HG03064 (cell line): ENCODE measurements around the gene TNFRSF12A.

Experiments used
- ATAC-seq: cut with Tn5 transposase; IDR thresholded peaks from one replicate; pipeline ENCODE4 v1.9.1; 2021; ENCODE audit warnings: low read depth; ENCODE audit not compliant: unreplicated experiment

TNFRSF12A gene, protein sequence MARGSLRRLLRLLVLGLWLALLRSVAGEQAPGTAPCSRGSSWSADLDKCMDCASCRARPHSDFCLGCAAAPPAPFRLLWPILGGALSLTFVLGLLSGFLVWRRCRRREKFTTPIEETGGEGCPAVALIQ

DNA sequence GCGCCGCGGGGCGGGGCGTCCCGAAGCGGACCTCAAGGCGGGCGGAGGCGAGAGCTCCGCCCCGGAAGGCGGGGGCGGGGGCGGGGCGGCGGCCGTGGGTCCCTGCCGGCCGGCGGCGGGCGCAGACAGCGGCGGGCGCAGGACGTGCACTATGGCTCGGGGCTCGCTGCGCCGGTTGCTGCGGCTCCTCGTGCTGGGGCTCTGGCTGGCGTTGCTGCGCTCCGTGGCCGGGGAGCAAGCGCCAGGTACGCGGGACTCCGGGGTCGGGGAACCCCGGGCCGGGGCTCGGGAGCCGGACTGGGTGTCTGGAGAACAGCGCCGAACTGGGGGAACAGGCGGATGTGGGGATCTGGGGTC is at the start of gene TNFRSF12A:
Gene TNFRSF12A, plus strand, starts transcription at position 122 of the 357 bp plus-strand sequence. Its CDS starts 30 bp downstream, at position 152.
- no peak for ATAC-seq

DNA sequence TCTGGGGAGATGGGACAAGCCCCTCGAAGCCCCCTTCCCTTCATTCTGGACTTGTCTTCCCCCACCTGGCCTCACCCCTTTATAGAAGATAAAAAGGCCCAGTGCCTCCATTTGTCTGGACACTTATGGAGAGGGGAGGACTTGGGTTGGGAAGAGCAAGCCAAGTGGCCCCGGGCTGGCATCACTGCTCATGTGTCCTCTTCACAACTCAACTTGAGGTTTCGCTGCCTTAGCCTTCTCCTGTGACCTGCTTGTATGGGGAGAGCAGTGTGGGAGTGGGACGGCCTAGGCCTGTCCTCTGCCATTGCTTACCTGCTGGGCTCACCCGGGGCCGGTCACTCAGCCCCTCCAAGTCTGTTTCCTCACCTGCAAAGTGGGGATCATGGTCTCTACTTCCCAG is 49.6 kb upstream of the TNFRSF12A start:
- ATAC-seq = no peak

DNA sequence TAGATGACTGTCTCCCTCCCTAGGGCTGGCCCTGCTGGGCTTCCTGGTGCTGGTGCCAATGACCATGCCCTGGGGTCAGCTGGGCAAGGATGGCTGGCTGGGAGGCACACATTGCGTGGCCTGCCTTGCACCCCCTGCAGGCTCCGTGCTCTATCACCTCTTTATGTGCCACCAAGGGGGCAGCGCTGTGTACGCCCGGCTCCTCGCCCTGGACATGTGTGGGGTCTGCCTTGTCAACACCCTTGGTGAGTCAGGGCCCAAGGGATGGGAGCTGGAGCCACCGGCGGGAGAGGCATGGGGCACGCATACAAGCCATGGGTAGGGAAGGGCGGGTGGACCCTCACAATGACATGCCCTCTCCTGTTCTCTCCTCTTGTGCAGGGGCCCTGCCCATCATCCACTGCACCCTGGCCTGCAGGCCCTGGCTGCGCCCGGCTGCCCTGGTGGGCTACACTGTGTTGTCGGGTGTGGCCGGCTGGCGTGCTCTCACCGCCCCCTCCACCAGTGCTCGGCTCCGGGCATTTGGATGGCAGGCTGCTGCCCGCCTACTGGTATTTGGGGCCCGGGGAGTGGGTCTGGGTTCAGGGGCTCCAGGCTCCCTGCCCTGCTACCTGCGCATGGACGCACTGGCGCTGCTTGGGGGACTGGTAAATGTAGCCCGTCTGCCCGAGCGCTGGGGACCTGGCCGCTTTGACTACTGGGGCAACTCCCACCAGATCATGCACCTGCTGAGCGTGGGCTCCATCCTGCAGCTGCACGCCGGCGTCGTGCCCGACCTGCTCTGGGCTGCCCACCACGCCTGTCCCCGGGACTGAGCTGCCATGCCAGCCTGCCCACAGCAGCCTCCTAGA is 48.8 kb upstream of the TNFRSF12A start:
- no peak for ATAC-seq

DNA sequence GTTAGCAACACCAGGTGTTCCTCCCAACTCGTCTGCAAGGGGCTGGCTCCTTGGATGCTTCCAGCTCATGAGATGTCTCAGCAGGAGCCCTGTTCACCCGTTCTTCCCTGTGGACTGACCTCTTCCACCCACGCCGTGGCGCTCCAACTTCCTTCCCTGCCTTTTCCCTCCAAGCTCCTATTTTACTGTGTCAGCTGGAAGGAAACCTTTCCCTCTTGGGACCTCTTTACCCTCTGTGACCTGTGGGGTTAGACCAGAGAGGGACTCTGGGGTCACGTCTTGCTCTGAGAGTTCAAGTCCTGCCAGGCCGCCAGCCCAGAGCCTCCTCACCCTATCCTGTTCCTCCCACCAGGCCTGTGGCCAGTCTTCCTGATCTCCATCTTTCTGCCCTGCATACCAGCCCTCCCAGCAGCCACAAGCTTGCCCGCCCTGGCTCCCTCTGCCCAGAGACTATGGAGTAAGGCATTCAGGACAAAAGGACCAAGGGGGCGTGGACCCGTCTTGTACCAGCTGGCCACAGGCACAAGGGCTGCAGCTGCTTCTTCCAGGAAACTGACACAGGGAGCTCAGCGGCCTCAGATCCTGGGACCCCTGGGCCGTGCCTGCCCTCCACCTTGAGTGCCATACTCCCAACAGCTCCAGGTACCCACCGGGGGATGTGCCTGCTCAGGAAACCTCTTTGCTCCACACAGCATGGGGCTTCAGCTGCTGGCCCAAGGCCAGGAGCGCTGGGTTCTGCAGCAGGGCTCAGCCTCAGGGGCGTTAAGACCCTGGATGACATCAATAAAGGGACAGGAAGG is 48.0 kb upstream of the TNFRSF12A start:
- no peak for ATAC-seq

DNA sequence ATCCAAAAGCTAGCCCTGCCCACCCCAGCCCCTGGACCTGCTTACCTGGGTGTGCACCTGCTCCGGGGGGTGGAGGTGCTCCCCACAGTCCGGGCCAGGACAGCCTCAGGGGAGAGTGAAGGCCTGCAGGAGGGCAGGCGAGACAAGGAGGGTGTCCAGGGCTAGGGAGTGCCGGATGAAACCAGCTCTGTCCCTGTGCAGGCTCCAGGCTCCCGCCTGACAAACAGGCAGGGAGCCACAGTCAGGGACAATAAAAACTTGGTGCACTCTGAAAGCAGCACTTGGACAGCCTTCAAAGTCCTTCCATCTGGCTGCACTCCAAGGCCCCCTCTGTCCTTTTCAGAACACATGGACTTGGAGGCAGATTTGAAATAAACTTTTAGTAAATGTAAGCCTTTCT is 47.1 kb upstream of the TNFRSF12A start:
- no peak for ATAC-seq

DNA sequence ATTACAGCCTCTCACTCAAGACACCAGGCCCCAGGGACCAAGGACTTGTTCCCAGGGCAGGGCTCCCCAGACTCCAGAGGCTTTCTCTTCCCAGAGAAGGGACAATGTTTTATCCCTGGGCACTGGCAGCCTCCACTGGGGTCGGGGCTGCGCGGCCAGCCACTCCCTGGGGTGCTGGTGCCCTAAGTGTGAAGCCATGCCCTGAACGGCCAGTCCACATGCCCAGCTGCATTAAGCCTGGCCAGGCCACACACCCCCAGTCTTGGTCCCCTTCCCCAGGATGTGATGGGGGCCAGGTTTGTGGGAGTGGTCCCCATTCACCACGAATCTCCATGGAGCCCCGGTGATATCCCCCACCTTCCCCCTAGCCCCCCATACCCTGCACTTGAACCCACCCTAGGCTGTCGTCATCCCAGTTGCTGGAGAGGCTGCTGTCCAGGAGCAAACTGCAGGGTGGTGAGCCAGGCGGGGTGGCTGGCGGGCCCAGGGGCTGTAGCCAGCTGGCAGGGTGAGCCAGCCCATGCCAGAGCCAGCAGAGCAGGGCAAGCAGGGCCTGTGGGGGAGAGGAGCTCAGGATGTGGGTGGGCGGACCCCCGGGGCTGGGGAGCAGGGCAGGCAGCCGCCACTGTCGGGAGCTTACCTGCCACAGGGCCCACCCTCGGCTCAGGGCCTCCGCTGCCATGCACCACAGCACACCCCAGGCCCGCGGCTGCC is 46.4 kb upstream of the TNFRSF12A start:
- ATAC-seq = no peak

DNA sequence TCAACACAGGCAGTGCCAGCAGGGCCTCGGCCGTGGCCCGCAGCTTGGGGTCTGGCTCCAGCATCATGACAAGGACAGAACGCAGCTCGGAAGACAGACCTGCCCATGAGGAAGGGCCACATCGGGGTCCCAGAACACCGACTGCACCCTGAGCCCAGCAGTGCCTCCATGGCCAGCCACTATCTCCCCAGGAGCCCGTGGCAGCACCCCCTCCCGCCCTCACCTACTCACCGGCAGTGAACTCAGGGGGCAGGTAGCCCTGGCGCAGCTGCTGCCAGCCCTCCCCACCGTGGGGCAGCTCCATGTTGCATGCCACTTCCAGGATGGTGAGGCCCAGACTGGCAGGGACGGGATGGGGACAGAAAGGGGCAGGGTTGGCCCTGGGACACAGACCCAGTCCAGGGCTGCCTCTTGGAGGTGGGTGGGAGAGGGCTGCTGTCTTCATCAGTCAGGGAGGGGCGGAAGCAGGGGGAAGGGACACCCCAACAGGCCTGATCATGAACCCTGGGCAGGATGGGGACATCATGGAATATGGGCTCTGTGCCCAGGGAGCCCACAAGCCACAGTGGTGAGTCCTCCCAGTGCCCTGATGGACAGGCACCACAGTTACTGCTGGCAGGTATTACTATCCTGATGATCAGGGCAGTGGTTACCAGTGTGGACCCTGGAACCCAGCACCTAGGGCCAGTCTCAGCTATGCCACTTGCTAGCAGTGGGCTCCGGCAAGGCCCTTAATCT is 45.7 kb upstream of the TNFRSF12A start:
- no peak for ATAC-seq

DNA sequence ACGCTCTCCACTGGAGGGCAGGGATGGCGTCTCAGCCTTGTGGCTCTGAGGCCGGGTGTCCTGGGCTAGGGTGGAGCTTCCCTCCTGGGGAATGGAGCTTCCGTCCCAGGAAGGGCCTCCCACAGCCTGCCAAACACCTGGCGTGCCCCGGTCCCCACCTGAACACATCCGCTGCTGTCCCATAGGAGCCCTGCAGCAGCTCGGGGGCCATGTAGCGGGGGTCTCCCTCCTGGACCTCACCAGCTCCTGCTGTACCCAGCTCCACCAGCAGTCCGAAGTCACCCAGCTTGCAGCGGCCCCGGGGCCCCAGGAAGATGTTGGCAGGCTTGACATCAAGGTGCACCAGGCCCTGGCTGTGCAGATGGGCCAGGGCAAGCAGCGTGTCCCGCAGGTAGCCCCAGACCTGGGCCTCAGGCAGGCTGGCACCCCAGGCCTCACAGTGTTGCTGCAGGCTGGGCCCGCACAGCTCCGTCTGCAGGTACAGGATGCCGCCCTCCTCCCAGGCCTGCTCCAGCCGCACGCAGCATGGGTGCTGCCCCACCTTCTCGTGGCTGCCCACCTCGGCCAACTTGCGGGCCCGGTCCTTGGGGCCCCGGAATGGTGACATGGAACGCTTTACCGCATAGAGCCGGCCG is 44.9 kb upstream of the TNFRSF12A start:
- no peak for ATAC-seq

DNA sequence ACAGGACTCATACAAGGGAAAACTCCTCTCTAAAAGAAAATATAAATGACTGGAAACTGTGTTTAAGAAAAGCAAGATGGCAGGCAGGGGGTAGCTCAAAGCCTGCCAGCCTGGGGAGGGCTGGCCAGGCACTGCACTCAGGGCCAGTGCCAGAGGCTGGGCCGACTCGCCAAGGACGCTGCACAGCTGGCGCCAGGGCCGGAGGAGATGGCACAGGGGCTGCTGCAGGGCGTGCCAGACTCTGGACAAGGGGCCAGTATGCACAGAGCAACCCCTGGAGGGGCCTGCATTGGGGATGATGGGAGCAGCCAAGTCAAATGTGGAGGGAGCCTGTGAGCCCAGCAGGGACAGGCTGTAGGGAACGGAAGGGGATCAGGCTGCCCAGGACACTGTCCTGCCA is 44.0 kb upstream of the TNFRSF12A start:
- no peak for ATAC-seq

DNA sequence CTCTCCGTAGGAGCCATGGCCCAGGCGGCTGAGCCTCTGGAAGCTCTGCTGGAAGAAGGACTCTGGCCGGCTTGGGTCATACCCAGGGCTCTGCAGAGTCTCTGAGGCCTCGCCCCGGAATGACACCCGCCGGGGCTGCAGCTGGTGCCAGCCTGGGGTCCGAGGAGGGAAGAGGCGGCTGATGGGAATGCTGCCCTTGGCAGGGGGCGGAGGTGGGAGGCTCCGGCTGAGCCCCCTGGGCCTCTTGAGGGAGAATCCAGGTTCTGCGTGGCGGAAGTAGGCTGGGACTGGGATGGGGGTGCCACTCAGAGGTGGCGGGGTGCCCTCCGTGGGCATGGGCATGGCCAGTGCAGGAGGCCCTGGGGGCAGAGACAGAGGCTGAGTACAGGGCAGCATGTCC is 43.5 kb upstream of the TNFRSF12A start:
- ATAC-seq = no peak

DNA sequence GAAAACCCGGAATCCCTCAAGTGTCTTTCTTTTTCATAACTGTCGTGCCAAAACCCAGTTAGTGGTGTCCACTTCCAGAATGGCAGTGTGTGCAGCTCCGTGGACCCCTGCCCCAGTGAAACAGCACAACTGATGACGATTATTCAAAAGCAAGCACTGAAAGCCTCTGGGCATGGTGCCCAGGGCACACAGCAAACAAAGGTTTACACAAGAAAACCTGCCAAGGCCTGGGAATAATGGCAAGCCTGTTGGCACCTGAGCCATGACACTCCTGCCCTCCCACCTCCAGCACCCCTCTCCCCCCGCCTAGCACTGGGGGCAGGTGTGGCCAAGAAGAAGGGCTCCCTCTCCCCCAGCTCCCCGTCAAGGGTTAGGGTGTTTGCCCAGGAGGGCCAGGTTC is 42.7 kb upstream of the TNFRSF12A start:
- no peak for ATAC-seq

DNA sequence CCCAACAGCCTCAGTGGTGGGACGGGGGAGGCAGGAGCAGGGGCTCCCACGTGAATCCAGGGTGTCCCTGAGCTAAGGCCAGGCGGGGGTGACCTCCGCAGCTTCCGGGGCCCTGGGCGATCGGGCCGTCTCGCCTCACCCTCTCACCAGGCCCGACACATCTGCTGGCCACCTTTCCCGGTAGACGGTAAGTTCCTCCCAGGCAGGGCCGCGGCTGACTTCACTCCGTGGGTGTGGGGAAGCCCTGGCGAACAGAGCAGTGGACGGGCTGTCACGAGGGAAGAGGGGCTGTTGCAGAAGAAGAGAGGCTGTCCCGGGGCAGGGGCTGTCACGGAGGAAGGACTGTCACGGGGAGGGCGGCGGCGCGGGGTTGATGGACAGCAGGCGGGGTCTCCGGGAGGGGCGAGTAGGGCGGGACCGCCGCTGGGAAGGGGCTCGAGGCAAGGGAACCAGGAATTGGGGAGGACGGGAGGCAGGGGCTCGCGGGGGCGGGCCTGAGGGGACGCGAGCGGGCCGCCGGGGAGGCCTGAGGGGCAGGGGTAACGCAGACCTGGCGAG is 40.4 kb upstream of the TNFRSF12A start:
- no peak for ATAC-seq

DNA sequence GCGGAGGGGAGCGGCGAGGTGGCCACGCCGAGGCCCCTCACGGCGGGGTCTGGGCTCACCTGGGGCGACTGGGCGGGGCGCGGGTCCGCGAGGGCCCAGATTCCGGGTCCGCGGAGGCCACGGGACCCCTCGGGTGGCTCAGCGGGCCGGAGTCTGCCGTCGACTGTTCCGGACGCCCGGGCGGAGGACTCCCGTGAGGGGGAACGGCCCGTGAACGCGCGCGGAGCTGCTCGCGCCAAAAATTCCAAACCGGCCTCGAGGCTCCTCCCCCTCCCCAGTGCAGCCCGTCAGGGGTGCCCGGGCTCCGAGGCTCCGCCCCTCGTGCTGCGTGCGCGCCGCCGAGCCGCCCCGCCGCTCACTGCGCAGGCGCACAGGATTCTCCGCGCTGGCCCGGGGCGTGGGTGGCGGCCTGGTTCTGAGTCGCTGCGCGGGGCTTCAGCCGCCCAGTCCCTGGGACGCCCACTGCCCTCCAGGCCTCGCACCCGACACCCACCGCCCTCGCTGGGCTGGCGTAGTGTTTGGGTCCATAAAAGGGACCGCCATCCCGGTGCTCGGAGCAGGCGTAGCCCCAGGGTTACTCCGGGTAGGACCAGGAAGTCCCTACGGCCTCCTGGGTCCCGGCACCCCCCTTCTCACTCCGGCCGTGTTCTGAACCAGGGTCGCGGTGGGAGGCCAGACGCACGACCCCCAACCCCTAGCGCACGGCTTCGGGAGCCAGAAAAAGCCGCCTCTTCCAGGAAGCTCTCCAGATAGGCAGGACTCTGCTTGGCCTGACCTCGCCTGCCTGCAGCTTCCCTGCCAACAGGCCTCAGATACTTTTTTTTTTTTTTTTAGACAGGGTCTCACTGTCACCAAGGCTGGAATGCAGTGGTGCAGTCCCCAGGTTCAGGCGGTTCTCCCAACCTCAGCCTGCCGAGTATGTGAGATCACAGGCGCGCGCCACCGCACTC is 39.7 kb upstream of the TNFRSF12A start, which contains the start of gene PKMYT1:
Gene PKMYT1, minus strand, starts transcription at position 220 of the 950 bp plus-strand sequence. CDS start 789 bp downstream, outside the sequence.
- peak; percentile 44 for ATAC-seq

DNA sequence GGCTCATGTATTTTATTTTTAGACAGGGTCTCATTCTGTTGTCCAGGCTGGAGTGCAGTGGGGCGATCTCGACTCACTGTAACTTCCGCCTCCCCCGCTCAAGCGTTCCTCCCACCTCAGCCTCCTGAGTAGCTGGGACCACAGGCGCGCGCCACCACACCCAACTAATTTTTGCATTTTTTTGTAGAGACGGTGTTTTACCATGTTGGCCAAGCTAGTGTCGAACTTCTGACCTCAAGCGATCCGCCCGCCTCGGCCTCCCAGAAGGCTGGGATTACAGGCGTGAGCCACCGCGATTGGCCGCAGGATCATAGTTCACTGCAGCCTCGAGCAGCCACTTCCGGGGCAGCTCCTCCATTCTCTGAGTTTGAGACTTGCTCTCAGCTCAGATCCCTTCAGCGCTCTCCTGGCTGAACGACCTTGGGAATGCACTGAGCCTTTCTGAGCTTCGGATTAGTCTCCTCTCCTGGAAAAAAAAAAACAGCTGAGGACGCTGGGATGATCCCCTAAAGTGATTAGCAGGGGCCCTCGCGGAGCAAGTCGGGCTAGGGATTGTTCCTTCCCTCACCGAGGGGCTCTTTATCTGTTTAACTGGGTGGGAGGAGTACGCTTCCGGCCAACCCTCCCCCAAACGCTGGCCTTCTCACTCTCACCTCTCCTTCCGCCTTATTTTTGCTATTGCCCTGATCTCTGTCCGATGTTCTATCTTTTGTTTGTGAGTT is 38.8 kb upstream of the TNFRSF12A start:
- ATAC-seq = no peak

DNA sequence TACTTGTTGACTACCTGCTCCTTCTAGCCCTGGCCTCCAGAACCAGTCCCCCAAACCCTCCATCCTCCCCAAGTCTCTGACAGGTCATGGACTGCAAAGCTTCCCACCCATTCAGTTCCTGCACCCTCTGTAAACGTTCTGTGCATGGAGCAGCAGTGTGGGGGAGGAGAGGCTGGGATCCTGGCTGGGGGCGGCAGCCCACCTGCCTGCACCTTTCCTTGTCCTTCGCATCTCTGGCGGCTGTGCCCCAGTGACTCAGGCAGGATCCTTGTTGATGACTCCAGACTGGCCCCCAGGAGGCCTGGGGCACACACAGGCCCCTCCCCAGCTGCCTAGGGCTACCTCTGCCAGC is 38.3 kb upstream of the TNFRSF12A start:
- ATAC-seq = no peak

DNA sequence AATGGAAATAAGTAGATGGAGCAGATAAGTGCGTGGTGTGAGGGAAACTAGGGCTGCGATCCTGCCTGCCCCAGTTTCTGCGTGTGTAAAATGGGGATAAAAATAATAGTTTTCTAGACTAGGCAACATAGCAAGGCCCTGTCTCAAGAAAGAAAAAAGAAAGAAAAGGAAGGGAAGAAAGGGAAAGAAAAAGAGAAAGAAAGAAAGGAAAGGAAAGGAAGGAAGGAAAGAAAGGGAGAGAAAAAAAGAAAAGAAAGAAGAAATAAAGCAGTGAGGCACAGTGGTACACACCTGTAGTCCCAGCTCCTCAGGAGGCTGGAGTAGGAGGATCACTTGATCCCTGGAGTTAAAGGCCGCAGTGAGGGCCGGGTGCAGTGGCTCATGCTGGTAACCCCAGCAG is 37.8 kb upstream of the TNFRSF12A start:
- no peak for ATAC-seq

DNA sequence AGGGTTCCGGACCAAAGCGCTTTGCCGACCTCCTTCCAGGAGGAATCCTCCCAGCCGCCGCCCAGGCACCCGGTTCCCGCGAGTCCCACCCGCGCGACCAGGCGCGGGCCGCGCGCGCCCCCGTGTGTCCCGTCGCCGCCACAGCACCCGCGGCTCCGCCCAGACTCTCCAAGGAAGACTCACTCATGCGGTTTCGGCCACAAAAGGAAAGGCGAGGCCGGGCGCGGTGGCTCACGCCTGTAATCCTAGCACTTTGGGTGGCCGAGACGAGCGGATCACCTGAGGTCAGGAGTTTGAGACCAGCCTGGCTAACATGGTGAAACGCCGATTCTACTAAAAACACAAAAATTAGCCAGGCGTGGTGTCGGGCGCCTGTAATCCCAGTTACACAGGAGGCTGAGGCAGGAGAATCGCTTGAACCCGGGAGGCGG is 36.4 kb upstream of the TNFRSF12A start:
- ATAC-seq = no peak

DNA sequence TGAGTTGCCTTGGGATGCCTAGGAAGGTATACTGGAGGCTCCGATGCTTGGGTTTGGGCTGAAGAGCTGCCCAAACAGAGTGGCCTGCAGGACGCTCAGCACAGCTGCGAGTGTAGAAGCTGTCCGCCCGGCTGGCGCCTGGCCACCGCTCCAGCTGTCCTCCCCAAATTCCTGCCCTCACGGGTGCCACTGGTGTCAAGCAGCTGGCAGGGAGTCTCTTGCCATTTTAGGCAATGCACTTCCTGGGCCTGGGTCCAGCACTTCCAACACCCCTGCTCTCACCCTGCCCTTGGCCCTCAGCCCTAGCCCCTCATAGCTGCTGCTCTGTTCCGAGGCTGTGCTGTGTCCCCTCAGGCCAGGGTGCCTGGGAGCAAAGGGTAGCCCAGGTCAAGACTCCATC is 34.7 kb upstream of the TNFRSF12A start:
- no peak for ATAC-seq
